NCI-H146 treated with DMSO at 0.1 percent for 48 hours (cell line): ENCODE measurements around the gene PTPRCAP.
A peak's percentile ranks its signal among the peaks of the same experiment; 100 is the strongest.

Source experiments
- DNase-seq: peaks from one replicate; lab custom pipeline; 2025; ENCODE audit not compliant: unreplicated experiment; lab: John Stamatoyannopoulos, UW

The PTPRCAP gene

GRCh38 chr11:67398661-67399563 is 38.6 kb downstream of the PTPRCAP start:
- no peak for DNase-seq

DNA sequence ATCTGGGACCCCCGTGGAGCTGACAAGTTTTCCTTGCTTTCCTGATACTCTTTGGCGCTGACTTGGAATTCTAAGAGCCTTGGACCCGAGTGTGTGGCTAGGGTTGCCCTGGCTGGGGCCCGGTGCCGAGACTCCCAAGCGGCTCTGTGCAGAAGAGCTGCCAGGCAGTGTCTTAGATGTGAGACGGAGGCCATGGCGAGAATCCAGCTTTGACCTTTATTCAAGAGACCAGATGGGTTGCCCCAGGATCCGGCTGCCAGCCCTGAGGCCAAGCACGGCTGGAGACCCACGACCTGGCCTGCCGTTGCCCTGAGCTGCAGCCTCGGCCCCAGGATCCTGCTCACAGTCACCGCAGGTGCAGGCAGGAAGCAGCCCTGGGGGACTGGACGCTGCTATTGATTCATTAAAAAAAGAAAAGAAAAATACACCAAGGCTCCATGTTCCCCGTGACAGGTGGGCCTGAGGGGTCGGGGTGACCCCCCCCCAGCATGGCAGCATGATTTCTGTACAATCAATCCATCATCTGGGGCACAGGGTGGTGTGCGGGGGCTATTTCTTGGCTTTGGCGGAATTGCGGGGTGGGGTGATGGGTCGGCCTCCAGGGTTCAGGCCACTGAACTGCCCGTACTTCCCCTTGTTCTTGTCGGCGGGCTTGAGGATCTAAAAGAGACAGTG is 39.4 kb downstream of the PTPRCAP start:
- no peak for DNase-seq

DNA sequence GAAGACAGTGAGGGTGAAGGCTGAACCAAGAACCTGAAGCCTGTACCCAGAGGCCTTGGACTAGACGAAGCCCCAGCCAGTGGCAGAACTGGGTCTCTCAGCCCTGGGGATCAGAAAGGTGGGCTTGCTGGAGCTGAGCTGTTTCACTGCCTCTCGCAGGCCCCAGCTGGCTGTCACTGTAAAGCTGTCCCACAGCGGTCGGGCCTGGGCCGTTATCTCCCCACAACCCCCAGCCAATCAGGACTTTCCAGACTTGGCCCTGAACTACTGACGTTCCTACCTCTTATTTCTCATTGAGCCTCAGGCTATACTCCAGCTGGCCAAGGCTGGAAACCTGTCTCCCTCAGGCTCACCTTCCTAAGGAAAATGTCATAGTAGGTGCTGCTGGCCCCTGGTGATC is 39.9 kb downstream of the PTPRCAP start:
- no peak for DNase-seq

DNA sequence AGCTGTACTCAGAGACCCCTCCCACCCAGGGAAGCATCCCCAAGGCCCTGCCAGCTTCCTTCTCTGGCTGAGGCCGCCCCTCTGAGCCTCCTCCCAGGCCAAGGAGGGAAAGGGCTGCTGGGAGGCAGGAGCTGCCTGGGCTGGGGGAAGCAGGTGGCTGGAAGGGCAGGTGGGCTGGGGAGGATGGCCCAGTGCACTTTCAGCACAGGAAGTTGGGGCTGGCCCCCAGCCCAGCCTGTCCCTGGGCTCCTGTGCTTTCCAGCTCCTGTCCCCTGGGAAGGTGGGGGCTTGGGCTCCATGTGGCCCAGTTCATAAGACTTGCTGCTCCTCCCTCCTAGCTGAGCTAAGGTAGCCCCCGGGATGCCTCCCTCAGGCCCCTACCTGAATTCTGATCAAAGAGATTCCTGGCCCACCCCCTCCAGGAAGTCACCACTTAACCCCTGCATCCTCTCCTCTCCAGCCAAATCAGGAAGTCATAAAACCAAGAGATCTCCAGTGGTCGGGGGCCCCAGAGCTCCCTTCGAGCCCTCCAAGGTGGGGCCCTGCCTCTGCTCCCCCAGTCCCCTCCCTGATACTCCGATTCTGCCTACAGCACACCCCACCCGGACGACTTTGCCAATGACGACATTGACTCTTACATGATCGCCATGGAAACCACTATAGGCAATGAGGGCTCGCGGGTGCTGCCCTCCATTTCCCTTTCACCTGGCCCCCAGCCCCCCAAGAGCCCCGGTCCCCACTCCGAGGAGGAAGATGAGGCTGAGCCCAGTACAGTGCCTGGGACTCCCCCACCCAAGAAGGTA is 40.7 kb downstream of the PTPRCAP start:
- no peak for DNase-seq

GRCh38 chr11:67396259-67396581 is 41.3 kb downstream of the PTPRCAP start:
- no peak for DNase-seq

DNA sequence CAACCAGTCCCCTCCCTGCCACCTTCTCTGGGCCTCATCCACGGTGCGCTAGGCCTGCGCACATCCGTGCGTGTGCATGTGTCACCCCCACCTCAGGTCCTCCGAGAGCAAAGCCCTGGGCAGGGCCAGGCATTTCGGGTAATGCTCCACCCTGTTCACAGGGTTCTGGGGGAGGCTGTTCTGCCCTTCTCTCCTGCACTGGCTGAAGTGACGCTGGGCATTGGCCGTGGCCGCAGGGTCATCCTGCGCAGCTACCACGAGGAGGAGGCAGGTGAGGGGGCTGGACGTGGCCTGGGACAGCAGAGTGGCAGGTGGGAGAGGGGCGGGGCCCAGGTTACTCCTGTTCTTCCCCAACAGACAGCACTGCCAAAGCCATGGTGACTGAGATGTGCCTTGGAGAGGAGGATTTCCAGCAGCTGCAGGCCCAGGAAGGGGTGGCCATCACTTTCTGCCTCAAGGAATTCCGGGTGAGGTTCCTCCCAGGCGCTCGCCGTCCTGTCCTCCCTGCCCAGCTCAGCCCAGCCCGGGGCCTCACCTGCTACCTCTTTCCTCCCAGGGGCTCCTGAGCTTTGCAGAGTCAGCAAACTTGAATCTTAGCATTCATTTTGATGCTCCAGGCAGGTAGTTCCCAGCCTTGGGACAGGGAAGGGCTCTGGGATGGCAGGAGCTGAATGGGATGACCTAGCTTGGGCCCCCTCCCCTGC is 41.8 kb downstream of the PTPRCAP start:
- DNase-seq: no peak

DNA sequence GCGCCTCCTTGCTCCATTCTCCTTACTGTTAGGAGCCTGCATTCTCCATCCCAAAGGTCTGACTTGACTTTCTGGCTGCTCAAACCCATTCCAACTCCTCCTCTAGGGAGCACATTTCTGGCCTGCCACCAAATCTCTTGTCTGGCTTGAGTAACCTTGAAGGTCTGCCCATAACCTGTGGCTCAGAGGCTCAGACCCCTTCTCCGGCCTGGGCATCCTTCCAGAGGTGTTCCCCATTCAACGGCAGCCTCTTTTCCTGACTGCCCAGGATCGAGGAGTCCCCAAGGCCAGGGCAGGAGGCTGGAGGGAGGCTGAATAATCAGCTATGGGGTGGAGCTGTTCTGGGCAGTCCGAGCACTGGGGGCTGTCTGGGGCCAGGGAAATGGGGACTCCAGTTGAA is 43.5 kb downstream of the PTPRCAP start:
- no peak for DNase-seq

DNA sequence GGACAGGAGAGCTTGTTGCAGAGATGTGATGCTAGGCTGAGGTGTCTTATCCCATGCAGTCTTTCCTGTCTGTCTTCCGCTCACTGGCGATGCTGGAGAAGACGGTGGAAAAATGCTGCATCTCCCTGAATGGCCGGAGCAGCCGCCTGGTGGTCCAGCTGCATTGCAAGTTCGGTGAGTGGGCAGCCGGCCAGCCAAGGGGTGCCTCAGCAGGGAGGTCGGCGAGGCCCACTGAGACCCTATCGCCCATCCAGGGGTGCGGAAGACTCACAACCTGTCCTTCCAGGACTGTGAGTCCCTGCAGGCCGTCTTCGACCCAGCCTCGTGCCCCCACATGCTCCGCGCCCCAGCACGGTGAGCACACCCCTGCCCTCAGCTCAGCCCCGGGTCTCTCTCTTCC is 44.0 kb downstream of the PTPRCAP start:
- no peak for DNase-seq

DNA sequence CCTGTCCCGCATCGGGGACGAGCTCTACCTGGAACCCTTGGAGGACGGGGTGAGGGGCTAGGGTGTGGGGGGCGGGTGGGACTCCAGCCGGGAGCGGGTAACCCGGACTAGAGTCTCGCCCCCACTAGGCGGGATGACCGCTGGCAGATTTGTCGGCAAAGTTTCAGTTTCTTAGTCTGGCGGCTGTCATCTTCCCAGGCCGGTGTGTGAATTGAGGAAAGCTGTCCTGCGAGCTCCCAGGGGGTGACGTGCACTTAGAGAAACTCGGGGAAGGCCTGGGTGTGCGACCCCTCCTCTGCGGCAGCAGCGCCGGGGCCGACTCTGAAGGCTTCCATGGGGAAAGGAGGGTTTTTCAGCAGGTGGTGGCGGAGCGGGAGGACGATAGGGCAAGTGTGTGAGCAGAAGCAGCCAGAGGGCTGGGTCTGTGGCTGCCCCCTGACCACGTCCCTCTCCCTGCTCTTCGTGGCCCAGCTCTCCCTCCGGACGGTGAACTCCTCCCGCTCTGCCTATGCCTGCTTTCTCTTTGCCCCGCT is 45.2 kb downstream of the PTPRCAP start:
- no peak for DNase-seq

- peak; percentile 96 for DNase-seq
Observed at GRCh38 chr11:67391304-67392182, 45.9 kb downstream of the PTPRCAP start, which contains the start of gene RAD9A. Gene RAD9A (plus strand): TSS chr11:67391986. CDS start chr11:67392045, 59 bp downstream.

DNA sequence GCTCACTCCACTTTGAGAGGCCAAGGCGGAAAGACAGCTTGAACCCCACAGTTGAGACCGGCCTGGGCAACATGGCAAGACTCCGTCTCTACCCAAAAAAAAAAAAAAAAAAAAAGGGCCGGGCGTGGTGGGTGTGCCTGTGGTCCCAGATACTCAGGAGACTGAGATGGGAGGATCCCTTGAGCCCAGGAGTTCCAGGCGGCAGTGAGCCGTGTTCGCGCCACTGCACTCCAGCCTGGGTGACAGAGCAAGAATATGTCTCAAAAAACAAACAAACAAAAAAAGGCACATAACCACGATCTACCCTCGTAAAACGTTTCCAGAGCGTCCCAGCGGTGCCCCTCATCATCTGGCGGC is 46.6 kb downstream of the PTPRCAP start:
- no peak for DNase-seq

- peak; percentile 47 for DNase-seq
Observed at GRCh38 chr11:67389477-67389876, 48.0 kb downstream of the PTPRCAP start.

- no peak for DNase-seq
Observed at GRCh38 chr11:67387518-67387917, 50.0 kb downstream of the PTPRCAP start.

DNA sequence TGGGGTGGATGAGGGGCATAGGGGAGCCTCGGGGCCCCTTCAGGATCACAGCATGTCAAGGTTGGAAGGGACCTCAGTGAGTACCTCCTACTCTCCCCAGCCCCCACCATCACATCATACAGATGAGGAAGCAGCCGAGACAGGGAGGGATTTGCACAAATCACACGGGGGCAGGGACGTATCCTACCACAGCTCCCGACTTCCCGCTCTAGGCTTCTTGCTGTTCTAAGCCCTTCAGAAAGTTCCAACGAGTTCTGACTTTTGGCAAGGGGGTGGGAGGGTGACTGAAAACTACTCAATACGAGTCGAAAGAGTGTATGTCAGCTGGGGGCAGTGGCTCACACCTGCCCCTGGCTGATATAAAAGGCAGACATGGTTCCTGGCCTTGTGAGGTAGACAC is 50.4 kb downstream of the PTPRCAP start:
- no peak for DNase-seq
